Lung microvascular endothelial cell (primary cell): Measurements from ENCODE around the gene IGF2BP3. TPM values are rescaled to one million over a fixed set of nuclear protein-coding genes. Genes with fewer than 3 reads are reported as not detected.
"Not testable (repeated sequence)": the region's sequence is repeated elsewhere in the genome, so short reads cannot be mapped to it uniquely, and the experiment has no call there.

Experiments used
- DNase-seq, 2 donors: peaks; one replicate each; pipeline versions ENCODE4 v3.0.0 to v3.0.0-alpha.2; 2010; ENCODE audit warnings: low read depth in 2 of 2
- total RNA-seq: library from RNA; depleted of rRNA; stranded (reverse); fragments of >200 nt; gene quantifications from 2 replicates; pipeline ENCODE4 v1.2.1, GENCODE V29; 2014

IGF2BP3 gene
- total RNA-seq, 1 donor from 2014 or later: 6.0 TPM

- no peak for DNase-seq
These were observed 43.4 kb downstream of the IGF2BP3 start for GRCh38 chr7:23426876-23427275.

GRCh38 chr7:23422909-23423308 is 47.4 kb downstream of the IGF2BP3 start:
- DNase-seq: no peak

GRCh38 chr7:23422384-23422783 is 47.9 kb downstream of the IGF2BP3 start:
- no peak for DNase-seq

- no peak for DNase-seq
These were observed 50.4 kb downstream of the IGF2BP3 start for GRCh38 chr7:23419845-23420244.

- no peak for DNase-seq
These were observed 51.1 kb downstream of the IGF2BP3 start for GRCh38 chr7:23419160-23419559.

- peak; percentile 75 to 82 for DNase-seq
These were observed 52.2 kb downstream of the IGF2BP3 start for GRCh38 chr7:23418046-23418445.

GRCh38 chr7:23415198-23415597 is 55.1 kb downstream of the IGF2BP3 start:
- no peak for DNase-seq

GRCh38 chr7:23410446-23411183 is 59.7 kb downstream of the IGF2BP3 start:
- no peak for DNase-seq

- DNase-seq: not testable (repeated sequence)
These were observed 63.7 kb downstream of the IGF2BP3 start for GRCh38 chr7:23406564-23406963.

- DNase-seq: no peak
These were observed 65.1 kb downstream of the IGF2BP3 start for GRCh38 chr7:23405240-23405618.

- no peak for DNase-seq
These were observed 65.6 kb downstream of the IGF2BP3 start for GRCh38 chr7:23404546-23405239.

- DNase-seq: no peak
These were observed 66.3 kb downstream of the IGF2BP3 start for GRCh38 chr7:23403970-23404369.

- DNase-seq: not testable (repeated sequence)
These were observed 72.2 kb downstream of the IGF2BP3 start for GRCh38 chr7:23398090-23398489.

GRCh38 chr7:23397241-23397640 is 73.0 kb downstream of the IGF2BP3 start:
- no peak for DNase-seq

GRCh38 chr7:23396222-23397015 is 73.9 kb downstream of the IGF2BP3 start:
- DNase-seq: no peak

- no peak for DNase-seq
These were observed 75.7 kb downstream of the IGF2BP3 start for GRCh38 chr7:23394488-23395171.

- no peak for DNase-seq
These were observed 76.7 kb downstream of the IGF2BP3 start for GRCh38 chr7:23393636-23394035.

GRCh38 chr7:23389701-23390100 is 80.6 kb downstream of the IGF2BP3 start:
- no peak for DNase-seq

GRCh38 chr7:23387583-23387982 is 82.7 kb downstream of the IGF2BP3 start:
- no peak for DNase-seq

GRCh38 chr7:23385140-23385539 is 85.2 kb downstream of the IGF2BP3 start:
- DNase-seq: no peak

- peak in 1 of 2 donors; percentile 19 for DNase-seq
These were observed 87.1 kb downstream of the IGF2BP3 start for GRCh38 chr7:23383225-23383624.

GRCh38 chr7:23380961-23381360 is 89.3 kb downstream of the IGF2BP3 start:
- peak in 1 of 2 donors; percentile 32 for DNase-seq
